GM18868 (cell line): ENCODE measurements around the gene PDHX.

Source experiments
- ATAC-seq: cut with Tn5 transposase; IDR thresholded peaks from one replicate; pipeline ENCODE4 v1.9.1; 2021; ENCODE audit warnings: mild to moderate bottlenecking, moderate library complexity; ENCODE audit not compliant: unreplicated experiment

Gene PDHX

GRCh38 chr11:34953955-34954354, 37.5 kb downstream of the PDHX start:
- no peak for ATAC-seq

- ATAC-seq = no peak
These were observed 40.8 kb downstream of the PDHX start for GRCh38 chr11:34957206-34957605.

GRCh38 chr11:34957606-34958005, 41.2 kb downstream of the PDHX start:
- ATAC-seq = no peak

- ATAC-seq = no peak
These were observed 43.4 kb downstream of the PDHX start for GRCh38 chr11:34959770-34960169.

GRCh38 chr11:34960277-34960676, 43.9 kb downstream of the PDHX start:
- ATAC-seq = no peak

- ATAC-seq = no peak
These were observed 45.6 kb downstream of the PDHX start for GRCh38 chr11:34962034-34962433.

- ATAC-seq = no peak
These were observed 46.9 kb downstream of the PDHX start for GRCh38 chr11:34963351-34963750.

GRCh38 chr11:34964610-34965331, 48.4 kb downstream of the PDHX start:
- ATAC-seq = no peak

GRCh38 chr11:34968862-34969261, 52.4 kb downstream of the PDHX start:
- no peak for ATAC-seq

GRCh38 chr11:34970033-34970432, 53.6 kb downstream of the PDHX start:
- ATAC-seq = no peak

GRCh38 chr11:34970480-34970879, 54.1 kb downstream of the PDHX start:
- ATAC-seq = no peak

GRCh38 chr11:34971928-34972327, 55.5 kb downstream of the PDHX start:
- ATAC-seq = no peak

- ATAC-seq = no peak
These were observed 55.9 kb downstream of the PDHX start for GRCh38 chr11:34972366-34972765.

GRCh38 chr11:34972892-34973291, 56.5 kb downstream of the PDHX start:
- no peak for ATAC-seq

GRCh38 chr11:34975482-34975881, 59.1 kb downstream of the PDHX start:
- no peak for ATAC-seq

GRCh38 chr11:34976496-34977088, 60.2 kb downstream of the PDHX start:
- no peak for ATAC-seq

- ATAC-seq = no peak
These were observed 60.9 kb downstream of the PDHX start for GRCh38 chr11:34977089-34977912.

GRCh38 chr11:34978236-34979191, 62.1 kb downstream of the PDHX start:
- ATAC-seq = no peak

GRCh38 chr11:34984514-34984913, 68.1 kb downstream of the PDHX start:
- no peak for ATAC-seq

- ATAC-seq = no peak
These were observed 70.6 kb downstream of the PDHX start for GRCh38 chr11:34986883-34987520.
